ENCODE measurements around the gene MUSTN1.
A peak's percentile ranks its signal among the peaks of the same experiment; 100 is the strongest.

The MUSTN1 gene

DNA sequence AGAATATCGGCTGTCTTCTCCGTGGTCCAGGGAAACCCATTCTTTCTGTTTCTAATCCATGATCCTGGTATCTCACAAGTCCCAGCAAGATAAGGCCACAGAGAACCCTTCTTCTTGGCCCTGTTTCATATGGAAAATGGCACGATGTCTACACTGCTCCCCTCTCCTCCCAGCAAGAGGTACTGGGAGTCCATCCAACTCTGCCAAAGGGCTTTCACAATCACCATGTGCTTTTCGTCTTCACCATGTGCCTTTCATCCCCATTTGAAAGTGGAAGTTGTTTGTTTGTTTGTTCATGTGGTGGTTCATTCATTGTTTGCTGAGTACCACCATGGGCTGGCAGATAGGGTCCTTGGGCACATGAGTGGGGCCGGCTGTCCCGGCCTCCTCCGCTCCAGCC lies 34.7 kb downstream of the MUSTN1 start:
- no peak overlapping the region for H2AFZ ChIP-seq
- H3K4me3 ChIP-seq (ENCODE audit: low read depth, low read length) = no peak overlapping the region
- no peaks in the 10 kb centered on the region for H3K36me3 ChIP-seq (ENCODE audit: control insufficient read depth, insufficient read depth, low read length)
- H3K4me2 ChIP-seq (ENCODE audit: low read length) = no peak overlapping the region
- no peak overlapping the region for H3K27ac ChIP-seq
- no peaks in the 10 kb centered on the region for H3K4me1 ChIP-seq
- TF ChIP-seq, protein P1, sequence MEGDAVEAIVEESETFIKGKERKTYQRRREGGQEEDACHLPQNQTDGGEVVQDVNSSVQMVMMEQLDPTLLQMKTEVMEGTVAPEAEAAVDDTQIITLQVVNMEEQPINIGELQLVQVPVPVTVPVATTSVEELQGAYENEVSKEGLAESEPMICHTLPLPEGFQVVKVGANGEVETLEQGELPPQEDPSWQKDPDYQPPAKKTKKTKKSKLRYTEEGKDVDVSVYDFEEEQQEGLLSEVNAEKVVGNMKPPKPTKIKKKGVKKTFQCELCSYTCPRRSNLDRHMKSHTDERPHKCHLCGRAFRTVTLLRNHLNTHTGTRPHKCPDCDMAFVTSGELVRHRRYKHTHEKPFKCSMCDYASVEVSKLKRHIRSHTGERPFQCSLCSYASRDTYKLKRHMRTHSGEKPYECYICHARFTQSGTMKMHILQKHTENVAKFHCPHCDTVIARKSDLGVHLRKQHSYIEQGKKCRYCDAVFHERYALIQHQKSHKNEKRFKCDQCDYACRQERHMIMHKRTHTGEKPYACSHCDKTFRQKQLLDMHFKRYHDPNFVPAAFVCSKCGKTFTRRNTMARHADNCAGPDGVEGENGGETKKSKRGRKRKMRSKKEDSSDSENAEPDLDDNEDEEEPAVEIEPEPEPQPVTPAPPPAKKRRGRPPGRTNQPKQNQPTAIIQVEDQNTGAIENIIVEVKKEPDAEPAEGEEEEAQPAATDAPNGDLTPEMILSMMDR (IDR thresholded peaks at IDR 0.05) = no peak
- H3K27me3 ChIP-seq (ENCODE audit: control insufficient read depth, insufficient read depth, low read length) = no peaks in the 10 kb centered on the region
- H3K9ac ChIP-seq = no peak overlapping the region
- no peaks in the 10 kb centered on the region for H3K9me3 ChIP-seq (ENCODE audit: control insufficient read depth, low read length)
- H3K79me2 ChIP-seq = no peaks in the 10 kb centered on the region

DNA sequence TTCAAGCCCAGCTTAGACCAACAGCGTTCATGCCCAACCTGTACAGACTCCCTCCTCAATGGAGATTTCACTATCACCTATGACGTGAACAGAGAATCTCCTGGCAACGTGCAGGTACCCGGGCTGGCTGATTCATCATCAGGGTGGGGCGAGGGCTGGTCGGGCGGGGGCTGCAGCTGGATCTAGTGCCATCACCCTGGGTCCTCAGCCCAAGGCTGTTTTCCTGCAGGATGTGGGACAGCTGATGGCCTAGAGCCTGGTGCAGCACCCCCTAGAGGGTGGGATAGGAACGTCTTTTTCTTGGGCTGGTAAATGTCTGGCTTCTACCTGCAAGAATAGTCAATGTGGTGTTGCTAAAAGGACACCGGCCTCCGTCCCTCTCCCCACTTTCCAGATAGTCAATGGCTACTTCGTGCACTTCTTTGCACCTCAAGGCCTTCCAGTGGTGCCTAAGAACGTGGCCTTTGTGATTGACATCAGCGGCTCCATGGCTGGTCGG lies 35.8 kb downstream of the MUSTN1 start:
- no peaks in the 10 kb centered on the region for H3K79me2 ChIP-seq
- H3K9ac ChIP-seq = no peak overlapping the region
- H3K4me2 ChIP-seq (ENCODE audit: low read length) = no peak overlapping the region
- no peaks in the 10 kb centered on the region for H3K9me3 ChIP-seq (ENCODE audit: control insufficient read depth, low read length)
- H3K27ac ChIP-seq = no peak overlapping the region
- H3K4me3 ChIP-seq (ENCODE audit: low read depth, low read length) = no peak overlapping the region
- no peaks in the 10 kb centered on the region for H3K27me3 ChIP-seq (ENCODE audit: control insufficient read depth, insufficient read depth, low read length)
- H3K36me3 ChIP-seq (ENCODE audit: control insufficient read depth, insufficient read depth, low read length) = no peaks in the 10 kb centered on the region
- H3K4me1 ChIP-seq = no peaks in the 10 kb centered on the region
- TF ChIP-seq, protein P1 (IDR thresholded peaks at IDR 0.05) = peak; percentile 26
- no peak overlapping the region for H2AFZ ChIP-seq

DNA sequence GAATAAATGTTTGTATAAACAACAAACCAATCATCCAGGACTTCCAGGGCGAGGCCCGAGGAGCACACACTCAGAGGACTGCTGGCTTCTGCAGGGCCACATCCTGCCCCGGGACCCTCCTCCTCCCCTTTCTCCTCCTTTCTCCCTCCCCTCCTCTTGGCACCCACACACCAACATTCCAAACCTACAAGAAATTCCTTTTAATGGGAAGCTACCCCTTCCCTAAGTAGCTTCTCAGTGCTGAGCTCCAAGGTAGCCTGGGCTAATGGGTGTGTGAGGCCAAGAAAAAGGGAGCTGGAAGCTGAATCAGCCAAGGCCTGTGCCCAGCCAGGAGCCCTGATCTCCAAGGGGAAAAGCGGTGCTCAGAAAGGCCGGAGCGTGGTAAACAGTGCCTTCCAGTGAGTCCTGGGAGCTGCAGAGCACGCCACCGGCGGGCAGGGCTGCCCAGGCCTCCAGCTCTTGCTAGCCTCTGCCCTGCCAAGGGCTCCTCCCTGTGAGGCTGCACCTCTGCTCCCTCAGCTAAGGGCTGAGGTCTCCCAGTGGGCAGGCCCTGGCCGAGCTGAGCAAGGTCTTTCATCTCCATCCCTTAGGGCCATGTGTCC lies 36.3 kb downstream of the MUSTN1 start:
- Histone ChIP-seq H3K9me3 (ENCODE audit: control insufficient read depth, low read length) (no peaks in the 10 kb centered on the region), H3K79me2 (no peaks in the 10 kb centered on the region), H3K4me1 (no peaks in the 10 kb centered on the region), H3K27ac (no peak overlapping the region), H3K27me3 (ENCODE audit: control insufficient read depth, insufficient read depth, low read length) (no peaks in the 10 kb centered on the region), H3K4me2 (ENCODE audit: low read length) (no peak overlapping the region), H3K36me3 (ENCODE audit: control insufficient read depth, insufficient read depth, low read length) (no peaks in the 10 kb centered on the region), H3K4me3 (ENCODE audit: low read depth, low read length) (no peak overlapping the region), H2AFZ (no peak overlapping the region), H3K9ac (no peak overlapping the region)
- TF ChIP-seq, protein P1 (IDR thresholded peaks at IDR 0.05) = no peak

DNA sequence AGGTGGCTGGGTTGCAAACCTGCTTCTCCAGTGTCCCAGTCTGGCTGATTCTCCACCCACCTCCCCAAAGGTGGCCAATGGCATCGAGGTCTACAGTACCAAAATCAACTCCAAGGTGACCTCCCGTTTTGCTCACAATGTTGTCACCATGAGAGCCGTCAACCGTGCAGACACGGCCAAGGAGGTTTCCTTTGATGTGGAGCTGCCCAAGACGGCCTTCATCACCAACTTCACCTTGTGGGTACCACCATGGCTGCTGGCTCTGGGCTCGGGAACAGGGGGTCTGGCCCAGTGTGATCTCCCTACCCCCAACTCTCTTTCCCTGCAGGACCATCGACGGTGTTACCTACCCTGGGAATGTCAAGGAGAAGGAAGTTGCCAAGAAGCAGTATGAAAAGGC lies 38.4 kb downstream of the MUSTN1 start:
- H3K79me2 ChIP-seq = no peaks in the 10 kb centered on the region
- H3K36me3 ChIP-seq (ENCODE audit: control insufficient read depth, insufficient read depth, low read length) = no peaks in the 10 kb centered on the region
- TF ChIP-seq, protein P1 (IDR thresholded peaks at IDR 0.05) = no peak
- H3K4me2 ChIP-seq (ENCODE audit: low read length) = no peak overlapping the region
- H3K9ac ChIP-seq = no peak overlapping the region
- H2AFZ ChIP-seq = no peak overlapping the region
- H3K4me1 ChIP-seq = no peaks in the 10 kb centered on the region
- no peak overlapping the region for H3K27ac ChIP-seq
- H3K27me3 ChIP-seq (ENCODE audit: control insufficient read depth, insufficient read depth, low read length) = no peaks in the 10 kb centered on the region
- H3K4me3 ChIP-seq (ENCODE audit: low read depth, low read length) = no peak overlapping the region
- no peaks in the 10 kb centered on the region for H3K9me3 ChIP-seq (ENCODE audit: control insufficient read depth, low read length)

DNA sequence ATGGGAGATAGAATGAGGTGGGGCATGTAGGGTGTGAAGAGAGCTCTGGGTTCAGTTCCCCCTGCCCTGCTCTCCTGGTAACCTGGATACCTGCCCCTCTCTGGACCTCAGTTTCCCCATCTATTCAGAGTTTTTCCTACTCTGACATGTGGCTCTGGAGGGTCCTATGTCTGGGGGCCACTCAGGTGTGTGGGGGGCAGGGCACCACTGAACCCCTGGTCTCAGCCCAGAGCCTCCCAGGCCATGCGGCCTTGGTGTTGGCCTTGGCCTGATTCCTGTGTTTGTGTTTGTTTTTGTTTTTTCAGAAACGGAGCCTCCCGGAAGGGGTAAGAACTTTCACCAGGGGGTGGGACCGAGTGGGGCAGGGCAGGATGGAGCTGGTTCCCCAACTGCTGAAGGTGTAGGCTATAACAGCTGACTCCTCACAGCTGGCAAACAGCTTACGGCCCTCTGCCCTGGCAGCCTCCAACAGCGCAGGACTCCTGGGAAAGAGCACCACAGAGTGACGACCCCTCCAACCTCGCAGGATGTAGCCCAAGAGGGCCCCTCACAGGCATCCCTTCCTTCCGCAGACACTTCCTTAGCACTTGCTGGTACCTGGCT lies 39.4 kb downstream of the MUSTN1 start:
- H3K4me2 ChIP-seq (ENCODE audit: low read length) = no peak overlapping the region
- H3K79me2 ChIP-seq = no peaks in the 10 kb centered on the region
- H3K9ac ChIP-seq = no peak overlapping the region
- no peak overlapping the region for H2AFZ ChIP-seq
- TF ChIP-seq, protein P1 (IDR thresholded peaks at IDR 0.05) = no peak
- H3K9me3 ChIP-seq (ENCODE audit: control insufficient read depth, low read length) = no peaks in the 10 kb centered on the region
- no peaks in the 10 kb centered on the region for H3K4me1 ChIP-seq
- H3K4me3 ChIP-seq (ENCODE audit: low read depth, low read length) = no peak overlapping the region
- no peaks in the 10 kb centered on the region for H3K27me3 ChIP-seq (ENCODE audit: control insufficient read depth, insufficient read depth, low read length)
- no peak overlapping the region for H3K27ac ChIP-seq
- H3K36me3 ChIP-seq (ENCODE audit: control insufficient read depth, insufficient read depth, low read length) = no peaks in the 10 kb centered on the region
